ENCODE measurements around the gene KISS1R. TPM values are rescaled to one million over a fixed set of nuclear protein-coding genes. Genes with fewer than 3 reads are reported as not detected.

KISS1R gene
- total RNA-seq, 1 donor from 2014 or later: 1.7 TPM

- H3K9me3 Mint-ChIP-seq (ENCODE audit: unreplicated experiment): no peaks in the 10 kb centered on the region
- no peaks in the 10 kb centered on the region for H3K27me3 Mint-ChIP-seq (ENCODE audit: unreplicated experiment)
- no peak for TF ChIP-seq CTCF (IDR thresholded peaks at IDR 0.05)
- no peak overlapping the region for H3K4me3 Mint-ChIP-seq (ENCODE audit: unreplicated experiment)
- no peak overlapping the region for H3K27ac Mint-ChIP-seq (ENCODE audit: unreplicated experiment)
- DNase-seq (ENCODE audit: extremely low spot score, unreplicated experiment): no peak
- peaks cover 20% of the 10 kb centered on the region for H3K4me1 Mint-ChIP-seq (ENCODE audit: unreplicated experiment)
- peaks cover 3% of the 10 kb centered on the region for H3K36me3 Mint-ChIP-seq (ENCODE audit: unreplicated experiment)
These were observed 30.1 kb downstream of the KISS1R start for GRCh38 chr19:947090-947706.

- Mint-ChIP-seq H3K27me3 (ENCODE audit: unreplicated experiment) (no peaks in the 10 kb centered on the region), H3K4me3 (ENCODE audit: unreplicated experiment) (no peak overlapping the region), H3K27ac (ENCODE audit: unreplicated experiment) (no peak overlapping the region), H3K36me3 (ENCODE audit: unreplicated experiment) (peaks cover 3% of the 10 kb centered on the region), H3K4me1 (ENCODE audit: unreplicated experiment) (peaks cover 24% of the 10 kb centered on the region), H3K9me3 (ENCODE audit: unreplicated experiment) (no peaks in the 10 kb centered on the region)
- no peak for DNase-seq (ENCODE audit: extremely low spot score, unreplicated experiment)
- TF ChIP-seq CTCF (IDR thresholded peaks at IDR 0.05): no peak
These were observed 30.8 kb downstream of the KISS1R start for GRCh38 chr19:947707-948539.

- Mint-ChIP-seq H3K9me3 (ENCODE audit: unreplicated experiment) (no peaks in the 10 kb centered on the region), H3K4me1 (ENCODE audit: unreplicated experiment) (peaks cover 32% of the 10 kb centered on the region), H3K4me3 (ENCODE audit: unreplicated experiment) (no peak overlapping the region), H3K27me3 (ENCODE audit: unreplicated experiment) (no peaks in the 10 kb centered on the region), H3K36me3 (ENCODE audit: unreplicated experiment) (no peaks in the 10 kb centered on the region), H3K27ac (ENCODE audit: unreplicated experiment) (no peak overlapping the region)
- no peak for TF ChIP-seq CTCF (IDR thresholded peaks at IDR 0.05)
- no peak for DNase-seq (ENCODE audit: extremely low spot score, unreplicated experiment)
These were observed 31.8 kb downstream of the KISS1R start for GRCh38 chr19:948842-949496.

- Mint-ChIP-seq H3K27me3 (ENCODE audit: unreplicated experiment) (no peaks in the 10 kb centered on the region), H3K36me3 (ENCODE audit: unreplicated experiment) (no peaks in the 10 kb centered on the region), H3K4me3 (ENCODE audit: unreplicated experiment) (no peak overlapping the region), H3K9me3 (ENCODE audit: unreplicated experiment) (no peaks in the 10 kb centered on the region), H3K4me1 (ENCODE audit: unreplicated experiment) (peaks cover 28% of the 10 kb centered on the region), H3K27ac (ENCODE audit: unreplicated experiment) (peak overlapping the region; percentile 10)
- no peak for TF ChIP-seq CTCF (IDR thresholded peaks at IDR 0.05)
- DNase-seq (ENCODE audit: extremely low spot score, unreplicated experiment): no peak
These were observed 33.4 kb downstream of the KISS1R start for GRCh38 chr19:950352-951066.

Data from osteocyte (in vitro differentiated cells).